Trophoblast cell (in vitro differentiated cells and primary cell): Measurements from ENCODE around the gene SLC24A4.

ENCODE experiments used
- DNase-seq, 2 donors: peaks; one replicate each; pipeline ENCODE4 v3.0.0-alpha.2; 2016
- H2AFZ ChIP-seq: 2 replicates; pipeline ENCODE4 v1.6.1; 2013; ENCODE audit warnings: low read length, moderate library complexity, mild to moderate bottlenecking; ENCODE audit not compliant: insufficient read depth, poor library complexity
- H2AK5ac ChIP-seq: 2 replicates; pipeline ENCODE4 v1.6.1; 2013; ENCODE audit warnings: mild to moderate bottlenecking, low read length
- H2BK120ac ChIP-seq: 2 replicates; pipeline ENCODE4 v1.6.1; 2013; ENCODE audit warnings: low read length, mild to moderate bottlenecking, moderate library complexity; ENCODE audit not compliant: insufficient read depth, poor library complexity
- H2BK12ac ChIP-seq: 2 replicates; pipeline ENCODE4 v1.6.1; 2013; ENCODE audit warnings: mild to moderate bottlenecking, low read length, moderate library complexity
- H2BK5ac ChIP-seq: 2 replicates; pipeline ENCODE4 v1.6.1; 2013; ENCODE audit warnings: low read length, low read depth, moderate library complexity, mild to moderate bottlenecking; ENCODE audit not compliant: poor library complexity
- H3K14ac ChIP-seq: 2 replicates; pipeline ENCODE4 v1.6.1; 2013; ENCODE audit warnings: mild to moderate bottlenecking, low read length
- H3K18ac ChIP-seq: 2 replicates; pipeline ENCODE4 v1.6.1; 2013; ENCODE audit warnings: mild to moderate bottlenecking, low read length
- H3K23ac ChIP-seq: 2 replicates; pipeline ENCODE4 v1.6.1; 2013; ENCODE audit warnings: low read length
- H3K27ac ChIP-seq: 2 replicates; pipeline ENCODE4 v1.5.1; 2013; ENCODE audit warnings: low read depth, mild to moderate bottlenecking, inconsistent platforms, low read length, moderate library complexity
- H3K27me3 ChIP-seq: 2 replicates; pipeline ENCODE4 v1.6.1; 2013; ENCODE audit warnings: inconsistent platforms, mild to moderate bottlenecking, low read length, moderate library complexity; ENCODE audit not compliant: insufficient read depth
- H3K36me3 ChIP-seq, 2 experiments: 1 replicate in 1 of 2; 2 replicates in 1 of 2; pipeline ENCODE4 v1.6.1; 2013; ENCODE audit warnings: low read length in 2 of 2, mild to moderate bottlenecking in 2 of 2, moderate library complexity in 1 of 2; ENCODE audit not compliant: insufficient read depth in 2 of 2, control insufficient read depth in 1 of 2
- H3K4ac ChIP-seq: 2 replicates; pipeline ENCODE4 v1.6.1; 2013; ENCODE audit warnings: low read depth, mild to moderate bottlenecking, low read length, moderate library complexity
- H3K4me1 ChIP-seq, 2 experiments: 1 replicate in 1 of 2; 2 replicates in 1 of 2; pipeline ENCODE4 v1.6.1; 2013; ENCODE audit warnings: low read length in 2 of 2, mild to moderate bottlenecking in 2 of 2, moderate library complexity in 1 of 2; ENCODE audit not compliant: insufficient read depth in 2 of 2, control insufficient read depth in 1 of 2
- H3K4me2 ChIP-seq: 2 replicates; pipeline ENCODE4 v1.6.1; 2013; ENCODE audit warnings: inconsistent platforms, mild to moderate bottlenecking, low read length, moderate library complexity
- H3K4me3 ChIP-seq: 2 replicates; pipeline ENCODE4 v1.5.1; 2013; ENCODE audit warnings: mild to moderate bottlenecking, low read depth, low read length, inconsistent platforms
- H3K79me1 ChIP-seq: one replicate; pipeline ENCODE4 v1.6.1; 2013; ENCODE audit warnings: low read length
- H3K79me2 ChIP-seq: 2 replicates; pipeline ENCODE4 v1.6.1; 2013; ENCODE audit warnings: low read length, mild to moderate bottlenecking; ENCODE audit not compliant: control insufficient read depth, insufficient read depth, poor library complexity
- H3K9ac ChIP-seq: 2 replicates; pipeline ENCODE4 v1.6.1; 2013; ENCODE audit warnings: mild to moderate bottlenecking, low read length
- H3K9me3 ChIP-seq: 2 replicates; pipeline ENCODE4 v1.6.1; 2013; ENCODE audit warnings: low read depth, mild to moderate bottlenecking, control low read depth, inconsistent platforms, low read length; ENCODE audit not compliant: insufficient read depth
- H4K12ac ChIP-seq: 2 replicates; pipeline ENCODE4 v1.6.1; 2013; ENCODE audit warnings: low read depth, mild to moderate bottlenecking, low read length, moderate library complexity
- H4K8ac ChIP-seq: 2 replicates; pipeline ENCODE4 v1.6.1; 2013; ENCODE audit warnings: low read depth, mild to moderate bottlenecking, low read length, moderate library complexity
- H4K91ac ChIP-seq: one replicate; pipeline ENCODE4 v1.6.1; 2013; ENCODE audit warnings: low read depth, mild to moderate bottlenecking, low read length, moderate library complexity
- WGBS: extraction: QIAGEN DNeasy Blood & Tissue Kit; methylation state at CpG from one replicate; pipeline ENCODE4 v1.1.7; 2013; ENCODE audit warnings: missing lambda C conversion rate; ENCODE audit not compliant: insufficient read length, insufficient coverage; ENCODE audit errors: extremely low coverage; 5-methylcytosine and 5-hydroxymethylcytosine counted together

Gene SLC24A4

GRCh38 chr14:92453691-92454090 lies 130.7 kb downstream of the SLC24A4 start:
- Histone ChIP-seq H3K4me1 (peaks cover 2 to 9% of the 10 kb centered on the region in 2 experiments), H3K4ac (no peak overlapping the region), H2BK12ac (no peak overlapping the region), H4K12ac (no peak overlapping the region), H2AK5ac (no peak overlapping the region), H2BK120ac (no peak overlapping the region), H3K79me1 (no peaks in the 10 kb centered on the region), H3K18ac (no peak overlapping the region), H3K4me2 (no peak overlapping the region), H3K27ac (no peak overlapping the region), H2AFZ (no peak overlapping the region), H3K4me3 (no peak overlapping the region), H3K36me3 (no peaks in the 10 kb centered on the region), H3K27me3 (no peaks in the 10 kb centered on the region), H3K9ac (no peak overlapping the region), H3K14ac (no peak overlapping the region), H3K23ac (no peak overlapping the region), H4K91ac (no peak overlapping the region), H3K9me3 (no peaks in the 10 kb centered on the region), H2BK5ac (no peak overlapping the region), H4K8ac (no peak overlapping the region), H3K79me2 (no peaks in the 10 kb centered on the region)
- no CpG with 5 or more reads among the region's 8 CpGs for WGBS
- no peak for DNase-seq

GRCh38 chr14:92455231-92455630 lies 132.3 kb downstream of the SLC24A4 start:
- Histone ChIP-seq H3K23ac (no peak overlapping the region), H3K4me1 (peaks cover 0 to 5% of the 10 kb centered on the region in 2 experiments), H3K18ac (no peak overlapping the region), H3K36me3 (no peaks in the 10 kb centered on the region), H4K8ac (no peak overlapping the region), H3K4ac (no peak overlapping the region), H3K27me3 (no peaks in the 10 kb centered on the region), H3K9me3 (no peaks in the 10 kb centered on the region), H2BK12ac (no peak overlapping the region), H2AFZ (no peak overlapping the region), H2BK120ac (no peak overlapping the region), H4K12ac (no peak overlapping the region), H3K4me3 (no peak overlapping the region), H3K27ac (no peak overlapping the region), H2BK5ac (no peak overlapping the region), H3K79me2 (no peaks in the 10 kb centered on the region), H3K14ac (no peak overlapping the region), H4K91ac (no peak overlapping the region), H3K9ac (no peak overlapping the region), H2AK5ac (no peak overlapping the region), H3K79me1 (no peaks in the 10 kb centered on the region), H3K4me2 (no peak overlapping the region)
- DNase-seq: no peak
- WGBS: no CpG with 5 or more reads among the region's 2 CpGs

- Histone ChIP-seq H4K8ac (no peak overlapping the region), H2AK5ac (no peak overlapping the region), H3K4me3 (no peak overlapping the region), H4K91ac (no peak overlapping the region), H2BK12ac (no peak overlapping the region), H3K9me3 (no peaks in the 10 kb centered on the region), H4K12ac (peak overlapping the region; percentile 21), H3K4me1 (peaks cover 0 to 5% of the 10 kb centered on the region in 2 experiments), H3K36me3 (no peaks in the 10 kb centered on the region), H2BK5ac (no peak overlapping the region), H3K9ac (no peak overlapping the region), H3K27me3 (no peaks in the 10 kb centered on the region), H3K4me2 (no peak overlapping the region), H3K27ac (no peak overlapping the region), H3K79me1 (no peaks in the 10 kb centered on the region), H2BK120ac (no peak overlapping the region), H3K14ac (no peak overlapping the region), H3K79me2 (no peaks in the 10 kb centered on the region), H2AFZ (no peak overlapping the region), H3K18ac (no peak overlapping the region), H3K4ac (no peak overlapping the region), H3K23ac (no peak overlapping the region)
- no CpG with 5 or more reads among the region's 23 CpGs for WGBS
- DNase-seq: peak; percentile 69 to 85
Measured at GRCh38 chr14:92456215-92457015, 133.4 kb downstream of the SLC24A4 start.

GRCh38 chr14:92457016-92457565 lies 134.1 kb downstream of the SLC24A4 start:
- Histone ChIP-seq H2BK5ac (no peak overlapping the region), H4K91ac (no peak overlapping the region), H4K12ac (no peak overlapping the region), H3K27ac (no peak overlapping the region), H3K79me1 (no peaks in the 10 kb centered on the region), H3K18ac (no peak overlapping the region), H3K4me1 (peaks cover 0 to 5% of the 10 kb centered on the region in 2 experiments), H2AK5ac (no peak overlapping the region), H2BK12ac (no peak overlapping the region), H3K23ac (no peak overlapping the region), H2BK120ac (no peak overlapping the region), H2AFZ (no peak overlapping the region), H3K4me3 (no peak overlapping the region), H3K9me3 (no peaks in the 10 kb centered on the region), H3K79me2 (no peaks in the 10 kb centered on the region), H3K36me3 (no peaks in the 10 kb centered on the region), H3K9ac (no peak overlapping the region), H3K14ac (no peak overlapping the region), H3K4ac (no peak overlapping the region), H4K8ac (no peak overlapping the region), H3K27me3 (no peaks in the 10 kb centered on the region), H3K4me2 (no peak overlapping the region)
- peak in 1 of 2 donors; percentile 32 for DNase-seq
- no CpG with 5 or more reads among the region's 5 CpGs for WGBS
